Endothelial cell of umbilical vein (primary cell): ENCODE results near the gene ANKRD12. TPM values are rescaled to one million over a fixed set of nuclear protein-coding genes. Genes with fewer than 3 reads are reported as not detected.

ENCODE experiments used
- BruUV-seq: library from RNA; stranded (reverse); fragments of 400-500 nt; replicated peaks from 2 replicates; lab custom pipeline; 2021; lab: Mats Ljungman, UMichigan
- CTCF ChIA-PET: fragments of 300-600, 350-600 bp; sonication (Branson Sonifier 250); formaldehyde crosslinking; loops from one replicate; lab custom pipeline; 2021; ENCODE audit warnings: antibody characterized with exemption, inconsistent platforms; lab: Charles Lee
- POLR2A ChIA-PET: fragments of 300-600, 350-600 bp; sonication (Branson Sonifier 250); formaldehyde crosslinking; loops from one replicate; lab custom pipeline; 2021; ENCODE audit warnings: antibody characterized with exemption, inconsistent platforms; lab: Charles Lee
- DNase-seq: peaks from one replicate; pipeline ENCODE4 v3.0.0-alpha.2; 2011; ENCODE audit warnings: low read depth, low spot score
- FAIRE-seq: peaks from 2 replicates; lab custom pipeline; 2011; peaks lifted over from hg19 to GRCh38; lab: Jason Lieb, UNC
- H2AFZ ChIP-seq: 2 replicates; pipeline ENCODE4 v1.6.0; 2012; ENCODE audit warnings: low read depth, low read length, control low read depth, inconsistent platforms
- H3K27ac ChIP-seq: 2 replicates; pipeline ENCODE4 v1.5.1; 2011; ENCODE audit warnings: low read depth, mild to moderate bottlenecking, control low read depth, low read length, moderate library complexity; ENCODE audit not compliant: insufficient read depth
- H3K27me3 ChIP-seq, 2 experiments: 2 replicates each; pipeline versions ENCODE4 v1.6.0 to v1.6.1; 2011; ENCODE audit warnings: low read length in 2 of 2, mixed read lengths in 1 of 2; ENCODE audit not compliant: control insufficient read depth in 2 of 2, insufficient read depth in 2 of 2
- H3K36me3 ChIP-seq, 2 experiments: 2 replicates in 1 of 2; 3 replicates in 1 of 2; pipeline ENCODE4 v1.5.1; 2011; ENCODE audit warnings: low read length in 2 of 2, mild to moderate bottlenecking in 1 of 2, moderate library complexity in 1 of 2; ENCODE audit not compliant: control insufficient read depth in 2 of 2, insufficient read depth in 2 of 2; ENCODE audit errors: extremely low read depth in 1 of 2
- H3K4me1 ChIP-seq: 3 replicates; pipeline ENCODE4 v1.5.1; 2011; ENCODE audit warnings: mild to moderate bottlenecking, low read length; ENCODE audit not compliant: control insufficient read depth, insufficient read depth; ENCODE audit errors: extremely low read depth
- H3K4me2 ChIP-seq: 2 replicates; pipeline ENCODE4 v1.6.1; 2011; ENCODE audit warnings: low read length, control low read depth, mixed read lengths; ENCODE audit not compliant: insufficient read depth
- H3K4me3 ChIP-seq, 3 experiments: fragments of 200-600 bp in 1 of 3; sonication (generic), shearing (Covaris generic) in 1 of 3; replicated peaks in 1 of 3; 2 replicates each; pipeline ENCODE4 v1.5.1; 2011 to 2016; ENCODE audit warnings: control low read depth in 3 of 3, low read length in 3 of 3, mild to moderate bottlenecking in 2 of 3, inconsistent platforms in 1 of 3, low read depth in 1 of 3, moderate library complexity in 1 of 3; ENCODE audit not compliant: insufficient read depth in 1 of 3
- H3K79me2 ChIP-seq: 2 replicates; pipeline ENCODE4 v1.6.0; 2012; ENCODE audit warnings: low read length, inconsistent platforms; ENCODE audit not compliant: control insufficient read depth, insufficient read depth
- H3K9ac ChIP-seq: replicated peaks from 2 replicates; pipeline ENCODE3; 2011; ENCODE audit warnings: low read length, control low read depth; ENCODE audit not compliant: insufficient read depth; ENCODE audit errors: extremely low read depth
- H3K9me1 ChIP-seq: replicated peaks from 3 replicates; pipeline ENCODE4 v1.6.0; 2011; ENCODE audit warnings: mild to moderate bottlenecking, low read length; ENCODE audit not compliant: control insufficient read depth, insufficient read depth; ENCODE audit errors: extremely low read depth
- H3K9me3 ChIP-seq: replicated peaks from 2 replicates; pipeline ENCODE4 v1.5.1; 2012; ENCODE audit warnings: low read length, inconsistent platforms; ENCODE audit not compliant: control insufficient read depth, insufficient read depth
- H4K20me1 ChIP-seq: replicated peaks from 2 replicates; pipeline ENCODE3; 2011; ENCODE audit warnings: mild to moderate bottlenecking, low read length; ENCODE audit not compliant: control insufficient read depth, insufficient read depth; ENCODE audit errors: extremely low read depth
- EZH2 ChIP-seq: IDR thresholded peaks from 2 replicates; pipeline ENCODE4 v1.6.1; 2012; ENCODE audit warnings: borderline replicate concordance, low read depth, mild to moderate bottlenecking, moderate library complexity, low read length, inconsistent platforms; ENCODE audit not compliant: severe bottlenecking
- FOS ChIP-seq: IDR thresholded peaks from 2 replicates; pipeline ENCODE4 v1.6.1; 2011; ENCODE audit warnings: mild to moderate bottlenecking, low read length, moderate library complexity, borderline replicate concordance; ENCODE audit not compliant: insufficient read depth
- GATA2 ChIP-seq: IDR thresholded peaks from 2 replicates; pipeline ENCODE4 v1.7.0; 2011; ENCODE audit warnings: low read depth, mild to moderate bottlenecking, moderate library complexity, mixed read lengths, low read length; ENCODE audit not compliant: insufficient read length, insufficient read depth
- JUN ChIP-seq: IDR thresholded peaks from 2 replicates; pipeline ENCODE4 v1.6.1; 2011; ENCODE audit warnings: borderline replicate concordance, low read depth; ENCODE audit not compliant: insufficient read length, insufficient read depth
- MAX ChIP-seq: IDR thresholded peaks from 2 replicates; pipeline ENCODE4 v1.6.1; 2011; ENCODE audit not compliant: insufficient read depth, insufficient read length
- MYC ChIP-seq: IDR thresholded peaks from one replicate; pipeline ENCODE4 v1.6.1; 2011; ENCODE audit warnings: mild to moderate bottlenecking, low read depth, low read length
- POLR2A ChIP-seq: IDR thresholded peaks from 2 replicates; pipeline ENCODE4 v1.6.1; 2012; ENCODE audit warnings: low read depth, mild to moderate bottlenecking, control low read depth, low read length
- POLR2AphosphoS5 ChIP-seq: IDR thresholded peaks from 2 replicates; pipeline ENCODE4 v1.6.1; 2012; ENCODE audit warnings: low read depth, mild to moderate bottlenecking, control low read depth, low read length, moderate library complexity; ENCODE audit not compliant: insufficient read depth
- dilution Hi-C: fragments of 300-500 bp; cut with MboI; formaldehyde crosslinking; loops from one replicate; pipeline ENCODE4 v1.15.0; 2019; ENCODE audit warnings: low sequenced_read_pairs; ENCODE audit not compliant: extremely low pct_ligation_motif_present
- intact Hi-C: fragments of 100-400 bp; cut with micrococcal nuclease; formaldehyde crosslinking; loops from one replicate; pipeline ENCODE4 v1.10.0; 2022
- polyA plus RNA-seq, 4 experiments: library from polyadenylated mRNA; depleted of rRNA in 3 of 4; stranded (reverse) in 3 of 4; unstranded in 1 of 4; fragments of >200 nt; gene quantifications; 2 replicates each; pipeline versions ENCODE4 v1.2.1 to v1.2.3, GENCODE V29; 2011 to 2012; ENCODE audit warnings: missing spikeins in 1 of 4
- total RNA-seq: library from RNA; stranded (reverse); gene quantifications from 2 replicates; pipeline ENCODE4 v1.2.3, GENCODE V29; 2021
- TF ChIP-seq, protein P1 (sequence below), 2 donors: IDR thresholded peaks; 1 replicate in 1 of 2; 2 replicates in 1 of 2; pipeline ENCODE4 v1.5.1; 2011; ENCODE audit warnings: low read length in 2 of 2, mild to moderate bottlenecking in 2 of 2, moderate library complexity in 2 of 2, control low read depth in 1 of 2, inconsistent platforms in 1 of 2, low read depth in 1 of 2; ENCODE audit not compliant: insufficient read depth in 1 of 2; ENCODE audit errors: extremely low read depth in 1 of 2

The ANKRD12 gene
- total and polyA plus RNA-seq, 2 donors (not counting 3 experiments of a cell fraction or from before 2014, with no cell fraction given): 1.5 to 25.4 TPM

- no peaks in the 10 kb centered on the region for H3K79me2 ChIP-seq
- H3K27ac ChIP-seq: no peak overlapping the region
These were observed 187.3 kb downstream of the ANKRD12 start for GRCh38 chr18:9323750-9324445.

More at GRCh38 chr18:9323750-9324445, 187.3 kb downstream of the ANKRD12 start:
- TF ChIP-seq, protein P1, sequence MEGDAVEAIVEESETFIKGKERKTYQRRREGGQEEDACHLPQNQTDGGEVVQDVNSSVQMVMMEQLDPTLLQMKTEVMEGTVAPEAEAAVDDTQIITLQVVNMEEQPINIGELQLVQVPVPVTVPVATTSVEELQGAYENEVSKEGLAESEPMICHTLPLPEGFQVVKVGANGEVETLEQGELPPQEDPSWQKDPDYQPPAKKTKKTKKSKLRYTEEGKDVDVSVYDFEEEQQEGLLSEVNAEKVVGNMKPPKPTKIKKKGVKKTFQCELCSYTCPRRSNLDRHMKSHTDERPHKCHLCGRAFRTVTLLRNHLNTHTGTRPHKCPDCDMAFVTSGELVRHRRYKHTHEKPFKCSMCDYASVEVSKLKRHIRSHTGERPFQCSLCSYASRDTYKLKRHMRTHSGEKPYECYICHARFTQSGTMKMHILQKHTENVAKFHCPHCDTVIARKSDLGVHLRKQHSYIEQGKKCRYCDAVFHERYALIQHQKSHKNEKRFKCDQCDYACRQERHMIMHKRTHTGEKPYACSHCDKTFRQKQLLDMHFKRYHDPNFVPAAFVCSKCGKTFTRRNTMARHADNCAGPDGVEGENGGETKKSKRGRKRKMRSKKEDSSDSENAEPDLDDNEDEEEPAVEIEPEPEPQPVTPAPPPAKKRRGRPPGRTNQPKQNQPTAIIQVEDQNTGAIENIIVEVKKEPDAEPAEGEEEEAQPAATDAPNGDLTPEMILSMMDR (IDR thresholded peaks at IDR 0.05; ENCODE audit: extremely low read depth in 1 of 2, insufficient read depth in 1 of 2, low read depth in 1 of 2, low read length in 2 of 2): no peak
- TF ChIP-seq GATA2 (no peak), JUN (peak; percentile 21), POLR2AphosphoS5 (no peak), MAX (no peak), FOS (peak; percentile 55), MYC (no peak), EZH2 (no peak), POLR2A (no peak)
- Histone ChIP-seq H3K9ac (no peak overlapping the region), H3K4me3 (no peak overlapping the region), H2AFZ (no peak overlapping the region), H3K4me1 (peaks cover 29% of the 10 kb centered on the region), H3K9me3 (no peaks in the 10 kb centered on the region), H3K4me2 (no peak overlapping the region), H3K36me3 (no peaks in the 10 kb centered on the region), H3K27me3 (no peaks in the 10 kb centered on the region), H4K20me1 (no peaks in the 10 kb centered on the region), H3K9me1 (no peaks in the 10 kb centered on the region)
- POLR2A ChIA-PET: no interaction called here
- no TSS peak for BruUV-seq
- FAIRE-seq (no peak), DNase-seq (peak; percentile 82)
- dilution Hi-C loops: no loop called here
- intact Hi-C loops: no loop called here
- CTCF ChIA-PET: interaction anchor here (3.9 kb wide), 1 partner anchor 10 kb away, joined by 33 read pairs; the partner anchor contains the start of gene TWSG1
